Measurements from ENCODE around the gene KRTAP12-1. TPM values are rescaled to one million over a fixed set of nuclear protein-coding genes. Genes with fewer than 3 reads are reported as not detected.

Gene KRTAP12-1, protein sequence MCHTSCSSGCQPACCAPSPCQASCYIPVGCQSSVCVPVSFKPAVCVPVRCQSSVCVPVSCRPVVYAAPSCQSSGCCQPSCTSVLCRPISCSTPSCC
- total RNA-seq (2014; rRNA removed; shearing (Covaris generic)) = not detected in 2 replicates
- polyA plus RNA-seq (2015; cell fraction: cytosol; rRNA removed) = not detected in 2 replicates
- not detected in 2 replicates for polyA plus RNA-seq (2015; cell fraction: nucleus; rRNA removed)

DNA sequence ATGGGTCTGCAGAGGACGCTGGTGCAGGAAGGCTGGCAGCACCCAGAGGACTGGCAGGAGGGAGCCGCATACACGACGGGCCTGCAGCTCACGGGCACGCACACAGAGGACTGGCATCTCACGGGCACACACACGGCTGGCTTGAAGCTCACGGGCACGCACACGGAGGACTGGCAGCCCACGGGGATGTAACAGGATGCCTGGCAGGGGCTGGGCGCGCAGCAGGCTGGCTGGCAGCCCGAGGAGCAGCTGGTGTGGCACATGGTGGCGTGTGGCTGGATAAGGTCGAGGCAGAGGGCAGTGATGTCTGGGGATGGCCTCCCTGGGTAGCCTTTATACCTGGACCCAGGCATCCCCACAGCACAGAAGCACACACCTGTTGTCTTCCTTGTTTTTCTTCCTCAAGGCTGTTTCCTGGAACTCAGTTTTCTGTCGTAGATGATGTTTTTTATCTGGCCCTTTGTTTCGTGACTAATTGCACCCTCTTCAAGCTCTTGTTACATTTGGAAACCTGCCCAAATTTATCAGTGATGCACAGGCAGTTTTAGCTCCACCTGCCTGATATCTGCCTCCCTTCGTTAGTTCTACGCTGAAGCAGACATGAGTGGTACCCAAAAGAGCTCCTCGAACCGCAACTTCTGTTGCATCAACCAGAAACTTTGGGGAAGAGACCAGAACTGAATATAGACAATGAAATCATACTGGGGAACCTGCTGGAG is at the start of gene KRTAP12-1:
Gene KRTAP12-1, minus strand, starts transcription at position 303 of the 719 bp plus-strand sequence. Its CDS starts 40 bp downstream, at position 263.
- in situ Hi-C loops (cut with HindIII; ENCODE audit: low pct_unique_long_range_greater_than_20kb, low sequenced_read_pairs) = no loop called here
- DNase-seq (ENCODE audit: low read depth, low spot score) = no peak

DNA sequence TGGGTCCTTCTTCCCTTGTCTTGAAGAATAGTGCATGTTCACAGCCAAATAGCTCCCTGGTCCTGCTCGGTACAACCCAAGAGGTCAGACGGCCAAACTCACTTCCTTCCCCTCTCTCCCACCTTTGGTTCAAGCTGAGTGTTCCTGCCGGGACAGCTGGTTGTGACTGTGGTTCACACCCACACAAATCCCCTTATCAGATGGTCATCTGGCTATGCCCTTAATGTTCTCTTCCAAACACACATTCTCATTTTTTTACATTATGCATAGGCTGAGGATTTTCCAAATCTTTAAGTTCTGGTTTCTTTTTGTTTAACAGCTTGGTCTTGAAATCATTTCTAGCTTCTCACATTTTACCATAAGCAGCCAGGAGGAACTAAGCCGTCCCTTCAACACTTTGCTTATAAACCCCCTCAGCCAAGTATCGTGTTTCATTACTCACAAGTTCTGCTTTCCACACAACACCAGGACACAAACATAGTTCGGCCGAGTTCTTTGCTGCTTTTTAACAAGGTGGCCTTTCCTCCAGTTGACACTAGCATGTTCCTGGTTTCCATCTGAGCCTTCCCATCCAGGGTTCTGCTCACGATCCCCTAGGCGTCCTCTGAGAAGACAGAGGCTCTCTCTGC is 49.1 kb upstream of the KRTAP12-1 start:
- in situ Hi-C loops (cut with HindIII; ENCODE audit: low pct_unique_long_range_greater_than_20kb, low sequenced_read_pairs) = no loop called here

DNA sequence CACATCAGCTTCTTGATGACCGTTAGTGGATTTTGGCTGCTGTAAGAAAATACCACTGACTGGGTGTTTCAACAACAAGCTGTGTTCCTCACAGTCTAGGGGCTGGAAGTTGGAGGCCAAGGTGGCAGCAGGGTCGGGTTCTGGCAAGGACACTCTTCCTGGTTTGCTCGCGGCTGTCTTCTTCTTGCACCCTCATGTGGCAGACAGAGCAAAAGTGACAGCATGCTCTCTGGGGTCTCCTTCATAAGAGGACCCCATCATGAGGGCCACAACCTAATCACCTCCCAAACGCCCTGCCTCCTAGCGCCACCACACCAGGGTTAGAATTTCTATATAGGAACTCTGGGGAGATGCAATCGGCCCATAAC is 48.0 kb upstream of the KRTAP12-1 start:
- in situ Hi-C loops (cut with HindIII; ENCODE audit: low pct_unique_long_range_greater_than_20kb, low sequenced_read_pairs) = no loop called here
- DNase-seq (ENCODE audit: low read depth, low spot score) = no peak

More for the DNA sequence above, 49.1 kb upstream of the KRTAP12-1 start:
- no peak for DNase-seq (ENCODE audit: low read depth, low spot score)

DNA sequence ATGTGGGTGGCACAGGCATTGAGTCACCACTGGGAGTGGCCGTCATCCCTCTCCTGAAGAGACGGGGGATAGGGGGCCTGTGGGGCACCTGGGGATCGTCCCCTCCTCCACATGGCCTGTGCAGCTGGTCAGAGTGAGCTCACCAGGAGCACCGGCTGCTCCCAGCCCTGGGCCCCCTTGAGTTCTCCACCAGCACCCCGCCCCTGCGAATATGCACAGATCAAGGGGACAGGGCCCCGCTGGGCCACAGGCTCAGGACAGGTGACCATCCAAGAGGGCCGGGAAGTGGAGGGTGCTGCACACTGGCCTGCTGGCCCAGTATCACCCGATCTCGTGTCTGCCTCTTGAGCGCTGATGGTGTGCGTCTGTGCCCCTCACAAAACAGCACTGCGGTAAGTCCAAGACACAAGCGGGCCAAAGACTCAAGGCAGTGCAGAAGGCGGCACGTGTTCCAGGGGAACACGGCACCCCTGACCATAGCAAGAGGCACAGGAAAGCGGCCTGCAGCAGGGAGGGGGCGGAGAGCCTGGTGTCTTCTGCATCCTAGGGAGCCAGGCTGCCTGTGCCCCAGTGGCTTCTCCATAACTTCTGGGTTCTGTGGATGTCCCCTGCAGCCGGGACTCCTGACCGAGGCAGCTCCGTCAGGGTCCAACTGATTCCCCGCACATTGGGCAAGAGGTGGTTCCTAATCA is 47.5 kb upstream of the KRTAP12-1 start:
- in situ Hi-C loops (cut with HindIII; ENCODE audit: low pct_unique_long_range_greater_than_20kb, low sequenced_read_pairs) = no loop called here

DNA sequence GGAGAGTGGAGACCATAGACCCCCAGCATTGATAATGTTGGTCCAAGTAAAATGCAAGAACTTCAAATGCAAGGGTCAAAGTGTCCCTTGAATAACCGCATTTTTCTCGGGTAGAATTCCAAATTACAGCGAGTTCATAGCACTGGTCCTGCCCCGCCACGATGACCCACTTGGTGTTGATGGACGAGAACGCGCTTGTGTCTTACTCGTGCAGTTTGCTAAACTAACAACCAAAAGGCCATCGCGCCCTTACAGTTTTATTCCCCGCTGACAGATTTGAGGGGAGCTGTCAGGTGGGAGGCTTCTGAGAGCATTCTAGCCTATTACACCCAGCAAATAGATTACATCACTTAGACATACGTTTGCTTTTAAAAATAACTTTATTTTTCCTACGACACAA is 46.8 kb upstream of the KRTAP12-1 start:
- no peak for DNase-seq (ENCODE audit: low read depth, low spot score)
- in situ Hi-C loops (cut with HindIII; ENCODE audit: low pct_unique_long_range_greater_than_20kb, low sequenced_read_pairs) = no loop called here

More for the DNA sequence above, 47.5 kb upstream of the KRTAP12-1 start:
- no peak for DNase-seq (ENCODE audit: low read depth, low spot score)

DNA sequence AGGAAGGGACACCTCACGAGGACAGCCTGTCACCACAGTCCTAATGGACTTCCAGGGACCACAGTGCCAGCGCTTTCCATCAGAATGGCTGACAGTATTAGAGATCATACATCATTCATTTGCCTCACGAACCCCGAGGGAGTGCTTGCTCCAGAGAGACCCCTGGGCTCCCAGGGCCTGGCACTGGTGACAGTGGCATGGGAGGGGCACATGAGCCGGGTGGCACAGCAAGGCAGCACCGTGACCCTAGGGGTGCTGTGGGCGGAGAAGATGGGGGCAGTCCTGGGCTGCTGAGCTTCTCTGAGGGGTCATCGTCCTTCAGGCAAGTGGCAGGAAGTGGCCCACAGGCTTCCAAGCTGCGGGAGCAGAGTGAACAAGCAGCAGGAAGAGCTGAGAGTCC is 45.8 kb upstream of the KRTAP12-1 start:
- in situ Hi-C loops (cut with HindIII; ENCODE audit: low pct_unique_long_range_greater_than_20kb, low sequenced_read_pairs) = no loop called here
- no peak for DNase-seq (ENCODE audit: low read depth, low spot score)

DNA sequence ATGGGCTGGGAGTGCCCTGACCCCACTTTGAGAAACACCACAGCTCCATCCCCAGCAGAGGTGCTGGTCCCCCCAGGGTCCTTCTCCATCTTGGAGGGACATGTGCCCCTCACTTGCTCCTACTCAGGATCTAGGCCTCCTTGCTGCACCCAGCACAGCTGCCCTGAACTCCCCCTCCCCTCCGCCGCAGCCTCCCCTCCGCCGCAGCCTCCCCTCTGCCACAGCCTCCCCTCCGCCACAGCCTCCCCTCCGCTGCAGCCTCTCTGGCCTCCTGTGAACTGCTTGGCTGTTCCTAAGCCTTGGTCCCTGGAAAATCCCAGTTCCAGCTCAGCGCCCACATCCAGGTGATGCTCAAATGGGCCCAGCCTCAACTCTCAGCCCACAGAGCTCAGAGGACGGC is 45.4 kb upstream of the KRTAP12-1 start:
- DNase-seq (ENCODE audit: low read depth, low spot score) = no peak
- in situ Hi-C loops (cut with HindIII; ENCODE audit: low pct_unique_long_range_greater_than_20kb, low sequenced_read_pairs) = no loop called here

DNA sequence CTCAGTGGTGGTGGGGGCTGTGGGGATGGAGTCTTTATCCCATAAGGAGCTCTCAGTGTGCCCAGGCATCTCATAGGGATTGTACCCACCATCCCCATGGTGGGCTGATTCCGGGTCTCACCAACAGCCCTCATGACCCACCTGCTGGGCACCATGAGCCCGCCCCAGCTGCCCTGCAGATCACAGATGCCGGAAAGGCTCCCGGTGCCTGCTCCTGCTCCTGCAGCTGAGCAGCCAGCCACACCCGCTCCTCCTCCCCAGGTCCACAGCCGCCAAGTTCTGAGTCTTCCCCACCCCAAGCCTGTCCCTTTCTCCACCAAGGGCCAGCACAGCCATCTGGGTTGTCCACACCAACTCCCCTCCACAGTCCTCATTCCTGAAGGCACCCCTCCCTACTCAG is 44.9 kb upstream of the KRTAP12-1 start:
- in situ Hi-C loops (cut with HindIII; ENCODE audit: low pct_unique_long_range_greater_than_20kb, low sequenced_read_pairs) = no loop called here
- DNase-seq (ENCODE audit: low read depth, low spot score) = no peak

DNA sequence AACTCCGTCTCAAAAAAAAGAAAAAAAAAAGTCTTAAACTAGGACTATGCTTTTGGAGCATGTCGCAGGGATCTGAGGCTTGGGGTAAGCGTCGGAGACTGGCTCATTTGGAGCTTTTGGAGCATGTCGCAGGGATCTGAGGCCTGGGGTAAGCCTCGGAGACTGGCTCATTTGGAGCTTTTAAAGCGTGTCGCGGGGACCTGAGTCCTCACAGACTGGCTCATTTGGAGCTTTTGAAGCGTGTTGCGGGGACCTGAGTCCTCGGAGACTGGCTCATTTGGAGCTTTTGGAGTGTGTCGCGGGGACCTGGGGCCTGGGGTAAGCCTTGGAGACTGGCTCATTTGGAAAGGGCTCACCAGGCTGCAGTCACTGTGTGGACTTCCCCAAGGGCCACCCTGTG is 43.0 kb upstream of the KRTAP12-1 start:
- in situ Hi-C loops (cut with HindIII; ENCODE audit: low pct_unique_long_range_greater_than_20kb, low sequenced_read_pairs) = no loop called here
- no peak for DNase-seq (ENCODE audit: low read depth, low spot score)

DNA sequence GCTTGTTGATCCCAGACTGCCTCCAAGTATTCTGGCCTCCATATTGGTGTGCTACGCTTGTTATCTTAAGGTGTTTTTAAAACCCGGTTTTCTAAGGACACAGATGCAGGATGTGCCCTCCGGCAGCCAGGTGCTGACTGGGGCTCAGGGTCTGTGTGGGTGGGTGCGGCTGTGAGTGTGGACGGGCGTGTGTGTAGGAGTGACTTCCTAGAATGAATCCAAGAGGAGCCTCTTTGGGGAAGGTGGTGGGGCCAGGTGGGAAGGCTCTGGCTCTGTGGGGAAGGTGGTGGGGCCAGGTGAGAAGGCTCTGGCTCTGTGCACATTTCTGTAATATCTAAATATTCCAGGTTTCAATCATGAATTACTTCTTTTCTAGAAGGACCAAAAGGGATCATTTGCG is 42.2 kb upstream of the KRTAP12-1 start:
- DNase-seq (ENCODE audit: low read depth, low spot score) = no peak
- in situ Hi-C loops (cut with HindIII; ENCODE audit: low pct_unique_long_range_greater_than_20kb, low sequenced_read_pairs) = no loop called here

DNA sequence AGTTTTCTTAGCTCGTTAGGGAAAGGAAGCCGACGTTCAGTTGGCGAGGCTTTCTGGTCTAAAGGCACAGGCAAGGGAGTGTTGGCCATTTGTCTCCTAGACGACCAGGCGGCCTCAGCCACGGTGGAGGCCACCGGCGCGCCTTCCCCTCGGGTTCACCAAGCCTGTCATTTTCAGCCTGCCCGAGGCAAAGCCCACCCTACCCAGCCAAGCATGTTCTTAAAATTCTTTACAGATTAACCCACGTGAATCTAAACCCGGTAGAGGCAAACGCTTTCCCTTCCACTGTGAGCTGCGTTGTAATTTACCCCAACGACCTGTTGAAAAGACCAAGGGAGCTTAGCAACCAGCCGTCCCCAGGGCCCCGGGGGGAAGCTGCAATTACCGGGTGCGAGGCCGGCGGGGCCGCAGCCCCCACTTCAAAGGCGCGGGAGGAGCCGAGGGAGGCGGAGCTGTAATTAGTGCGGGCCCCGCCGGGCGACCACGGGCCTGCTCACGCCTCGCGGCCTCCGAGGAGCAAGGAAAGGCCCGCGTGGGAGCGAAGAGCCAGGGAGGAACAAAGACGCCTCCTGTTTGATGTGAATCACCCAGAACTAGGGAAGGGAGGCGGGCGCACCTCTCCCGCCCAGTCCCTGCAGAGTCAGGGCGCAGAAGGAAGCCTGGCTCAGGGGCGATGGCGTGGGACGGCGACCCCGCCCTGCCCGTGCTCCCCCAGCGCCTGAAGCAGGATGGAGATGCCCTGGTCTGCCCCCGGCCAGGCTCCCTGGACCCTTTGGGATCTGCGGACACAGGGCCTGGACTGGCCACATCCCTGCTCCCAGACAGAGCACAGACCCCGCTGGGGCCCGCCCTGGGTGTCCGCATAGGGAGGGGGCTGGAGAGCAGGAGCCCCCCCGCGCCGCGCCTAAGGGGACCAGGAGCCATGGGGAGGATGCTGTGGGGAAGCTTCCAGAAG is 41.5 kb upstream of the KRTAP12-1 start:
- in situ Hi-C loops (cut with HindIII; ENCODE audit: low pct_unique_long_range_greater_than_20kb, low sequenced_read_pairs) = no loop called here
- DNase-seq (ENCODE audit: low read depth, low spot score) = no peak

DNA sequence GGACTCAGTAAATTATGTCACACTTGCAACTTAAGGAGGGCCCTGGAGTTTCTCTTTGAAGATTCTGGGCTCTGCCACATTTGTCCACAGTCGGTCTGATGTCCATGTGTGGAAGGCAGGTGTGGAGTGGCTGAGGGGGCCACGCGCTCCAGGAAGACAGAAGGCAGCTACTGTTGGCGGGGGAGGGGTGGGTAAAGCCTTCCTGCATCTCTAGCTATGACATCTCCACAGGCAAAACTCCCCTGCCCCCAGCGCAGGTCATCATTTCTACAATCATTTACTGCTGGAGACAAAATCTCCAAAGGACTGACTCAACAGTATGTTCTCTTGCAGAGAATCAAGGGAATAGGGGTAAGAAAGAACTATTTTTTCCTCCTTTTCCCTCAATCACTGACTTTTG is 40.8 kb upstream of the KRTAP12-1 start:
- in situ Hi-C loops (cut with HindIII; ENCODE audit: low pct_unique_long_range_greater_than_20kb, low sequenced_read_pairs) = no loop called here

DNA sequence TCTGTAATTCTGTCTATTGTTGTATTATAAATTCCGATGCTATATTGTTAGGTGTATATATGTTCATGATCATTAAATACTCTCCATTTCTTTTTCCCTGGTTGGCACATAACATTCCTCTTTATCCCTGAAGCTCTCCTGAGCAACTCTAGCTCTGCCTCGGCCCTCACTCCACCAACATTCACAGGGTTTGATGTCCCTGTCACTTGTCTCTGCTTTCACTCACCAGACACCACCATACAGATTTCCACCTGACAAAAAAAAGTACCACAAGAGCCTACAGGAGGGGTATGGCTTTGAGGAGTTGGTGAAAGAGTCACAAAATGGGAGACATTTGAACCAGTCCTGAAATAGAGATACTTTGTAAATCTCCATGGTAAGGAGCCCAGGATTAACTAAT is 38.2 kb upstream of the KRTAP12-1 start:
- in situ Hi-C loops (cut with HindIII; ENCODE audit: low pct_unique_long_range_greater_than_20kb, low sequenced_read_pairs) = no loop called here
- DNase-seq (ENCODE audit: low read depth, low spot score) = no peak

More for the DNA sequence above, 40.8 kb upstream of the KRTAP12-1 start:
- DNase-seq (ENCODE audit: low read depth, low spot score) = no peak

DNA sequence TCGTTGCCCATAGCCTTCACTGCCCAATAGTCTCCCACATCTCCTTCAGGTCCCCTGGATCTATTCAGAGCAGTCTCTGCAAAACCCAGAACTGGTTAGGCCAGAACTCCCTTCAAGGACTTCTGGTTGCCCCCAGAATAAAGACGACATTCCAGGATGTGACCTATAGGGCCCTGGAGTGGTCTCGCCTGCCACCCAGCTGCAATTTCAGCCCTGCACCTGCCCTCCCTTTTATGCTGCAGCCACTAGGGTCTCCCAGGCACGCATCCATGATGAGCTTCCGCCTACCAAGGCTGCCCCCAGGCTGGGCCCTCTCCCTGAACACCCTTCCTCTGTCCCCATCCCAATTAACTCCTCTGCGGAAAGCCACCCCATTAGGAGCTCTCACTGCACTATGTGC is 36.6 kb upstream of the KRTAP12-1 start:
- no peak for DNase-seq (ENCODE audit: low read depth, low spot score)
- in situ Hi-C loops (cut with HindIII; ENCODE audit: low pct_unique_long_range_greater_than_20kb, low sequenced_read_pairs) = no loop called here

DNA sequence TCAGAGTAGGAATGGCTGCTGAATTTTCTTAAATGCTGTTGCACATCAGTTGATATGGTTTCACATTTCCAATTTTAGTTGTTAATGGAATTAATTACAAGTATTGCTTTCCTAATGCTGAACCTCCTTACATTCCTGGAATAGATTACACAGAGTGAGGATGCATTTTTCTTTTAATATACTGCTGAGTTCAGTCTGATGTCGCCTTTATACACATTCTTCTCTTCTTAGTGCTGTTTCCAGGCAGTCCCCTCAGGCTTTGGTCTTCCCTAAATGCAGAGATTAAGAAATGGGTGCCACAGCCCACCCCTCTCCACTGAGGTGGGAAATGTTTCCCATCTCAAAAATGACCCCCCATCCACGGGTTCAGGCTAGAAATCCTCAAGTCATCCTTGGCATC is 36.1 kb upstream of the KRTAP12-1 start:
- DNase-seq (ENCODE audit: low read depth, low spot score) = no peak
- in situ Hi-C loops (cut with HindIII; ENCODE audit: low pct_unique_long_range_greater_than_20kb, low sequenced_read_pairs) = no loop called here

DNA sequence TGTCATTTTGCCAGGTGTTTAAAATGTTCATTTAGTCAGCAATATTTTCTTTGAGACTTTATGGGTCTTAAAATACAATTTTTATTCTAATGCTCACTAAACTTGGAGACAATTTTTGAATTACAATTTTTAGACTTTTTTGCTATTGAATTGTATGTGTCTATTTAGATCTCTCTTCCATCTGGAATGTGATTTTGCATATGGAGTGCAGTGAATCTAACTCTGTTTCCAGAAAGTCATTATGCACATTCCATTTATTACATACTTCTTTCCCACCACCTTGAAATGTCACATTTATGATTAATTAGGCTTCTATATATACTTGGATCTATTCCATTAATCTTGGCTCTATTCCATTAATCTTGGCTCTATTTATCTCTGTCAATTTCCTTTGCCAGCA is 35.0 kb upstream of the KRTAP12-1 start:
- in situ Hi-C loops (cut with HindIII; ENCODE audit: low pct_unique_long_range_greater_than_20kb, low sequenced_read_pairs) = no loop called here
- DNase-seq (ENCODE audit: low read depth, low spot score) = no peak

DNA sequence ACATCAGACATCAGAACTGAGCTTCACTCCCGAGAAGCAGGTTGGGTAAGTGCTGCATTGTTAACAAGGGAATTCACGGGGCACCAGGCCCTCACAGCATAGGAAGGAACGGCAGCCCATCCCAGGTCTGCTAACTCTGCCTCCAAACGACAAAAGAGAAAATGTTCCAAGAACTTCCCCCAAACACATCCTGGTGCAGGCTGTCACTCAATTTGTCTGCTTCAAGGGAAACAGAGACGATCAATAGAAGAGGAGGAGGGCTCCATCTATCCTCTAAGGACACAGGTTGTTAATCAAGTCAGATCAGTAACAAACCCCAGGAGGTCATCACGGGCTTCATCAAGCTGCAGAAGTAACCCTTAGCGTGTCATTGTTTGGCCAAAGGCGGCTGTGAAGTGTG is 32.9 kb upstream of the KRTAP12-1 start:
- in situ Hi-C loops (cut with HindIII; ENCODE audit: low pct_unique_long_range_greater_than_20kb, low sequenced_read_pairs) = no loop called here
- DNase-seq (ENCODE audit: low read depth, low spot score) = no peak

Data from SK-MEL-5 (cell line).